Peyer's patch (tissue), 4 donors: ENCODE data around the gene ANKRD18A. TPM values are rescaled to one million over a fixed set of nuclear protein-coding genes. Genes with fewer than 3 reads are reported as not detected.

Experiments
- DNase-seq, 3 donors: peaks; one replicate each; pipeline ENCODE4 v3.0.0-alpha.2; 2017 to 2019
- H3K27ac ChIP-seq, 4 donors: fragments of 200-600 bp; sonication (generic); one replicate each; pipeline ENCODE4 v1.5.1; 2016 to 2019
- H3K27me3 ChIP-seq, 2 donors: fragments of 200-600 bp; sonication (generic); one replicate each; pipeline ENCODE4 v1.5.1; 2019
- H3K36me3 ChIP-seq, 3 donors: fragments of 200-600 bp; sonication (generic); one replicate each; pipeline ENCODE4 v1.5.1; 2016 to 2019
- H3K4me1 ChIP-seq, 4 donors: fragments of 200-600 bp; sonication (generic); one replicate each; pipeline ENCODE4 v1.5.1; 2016 to 2019
- H3K4me3 ChIP-seq, 4 donors: fragments of 200-600 bp; sonication (generic); 1 replicate in 3 of 4; 2 replicates in 1 of 4; pipeline ENCODE4 v1.5.1; 2016 to 2019; ENCODE audit warnings: mild to moderate bottlenecking in 1 of 4
- H3K9me3 ChIP-seq, 4 donors: fragments of 200-600 bp; sonication (generic); one replicate each; pipeline ENCODE4 v1.5.1; 2016 to 2019; ENCODE audit warnings: mild to moderate bottlenecking in 1 of 4
- CTCF ChIP-seq, 6 experiments: fragments of 450-650 bp in 4 of 6; fragments of 200-600 bp in 2 of 6; sonication (generic) in 1 of 6; IDR thresholded peaks; one replicate each; pipeline ENCODE4 v1.5.1; 2017 to 2019; ENCODE audit warnings: antibody characterized with exemption in 6 of 6, mild to moderate bottlenecking in 3 of 6, moderate library complexity in 1 of 6
- POLR2A ChIP-seq, 2 donors: fragments of 450-650 bp; IDR thresholded peaks; one replicate each; pipeline ENCODE4 v1.5.1; 2017; ENCODE audit warnings: antibody characterized with exemption in 2 of 2, mild to moderate bottlenecking in 2 of 2, moderate library complexity in 2 of 2
- total RNA-seq, 4 donors: library from RNA; depleted of rRNA; stranded (reverse); fragments of >200 nt; gene quantifications; one replicate each; pipeline ENCODE4 v1.1.0, GENCODE V29; 2016

Gene ANKRD18A
- total RNA-seq, 4 donors from 2014 or later, result 6.7 to 18.1 (median 11.9) TPM

- no peaks in the 10 kb centered on the region for H3K9me3 ChIP-seq
- DNase-seq, result no peak
- H3K4me3 ChIP-seq, result no peak overlapping the region
- no peak overlapping the region for H3K27ac ChIP-seq
- H3K36me3 ChIP-seq, result no peaks in the 10 kb centered on the region
- no peaks in the 10 kb centered on the region for H3K4me1 ChIP-seq
- TF ChIP-seq CTCF (IDR thresholded peaks at IDR 0.05), result no peak
- no peak for TF ChIP-seq POLR2A (IDR thresholded peaks at IDR 0.05)
- H3K27me3 ChIP-seq, result no peaks in the 10 kb centered on the region
These were observed 24.2 kb upstream of the ANKRD18A start for GRCh38 chr9:38644601-38645000.

GRCh38 chr9:38643815-38644173 lies 23.4 kb upstream of the ANKRD18A start:
- TF ChIP-seq POLR2A (IDR thresholded peaks at IDR 0.05) (no peak), CTCF (IDR thresholded peaks at IDR 0.05) (no peak)
- Histone ChIP-seq H3K27me3 (no peaks in the 10 kb centered on the region), H3K27ac (no peak overlapping the region), H3K36me3 (no peaks in the 10 kb centered on the region), H3K9me3 (no peaks in the 10 kb centered on the region), H3K4me1 (no peaks in the 10 kb centered on the region), H3K4me3 (no peak overlapping the region)
- no peak for DNase-seq

- TF ChIP-seq POLR2A (IDR thresholded peaks at IDR 0.05) (no peak), CTCF (IDR thresholded peaks at IDR 0.05) (no peak)
- Histone ChIP-seq H3K36me3 (no peaks in the 10 kb centered on the region), H3K27ac (no peak overlapping the region), H3K27me3 (no peaks in the 10 kb centered on the region), H3K4me1 (no peaks in the 10 kb centered on the region), H3K9me3 (no peaks in the 10 kb centered on the region), H3K4me3 (no peak overlapping the region)
- no peak for DNase-seq
These were observed 22.8 kb upstream of the ANKRD18A start for GRCh38 chr9:38642951-38643814.

GRCh38 chr9:38641985-38642864 lies 21.8 kb upstream of the ANKRD18A start:
- peak in 4 of 6 experiments; percentile 20 to 60 (median 54) for TF ChIP-seq CTCF (IDR thresholded peaks at IDR 0.05)
- TF ChIP-seq POLR2A (IDR thresholded peaks at IDR 0.05), result no peak
- no peaks in the 10 kb centered on the region for H3K9me3 ChIP-seq
- DNase-seq, result peak in 1 of 3 donors; percentile 63

GRCh38 chr9:38641142-38641541 lies 20.7 kb upstream of the ANKRD18A start:
- no peak for DNase-seq
- Histone ChIP-seq H3K4me1 (no peaks in the 10 kb centered on the region), H3K27me3 (no peaks in the 10 kb centered on the region), H3K36me3 (no peaks in the 10 kb centered on the region), H3K27ac (no peak overlapping the region), H3K4me3 (no peak overlapping the region), H3K9me3 (no peaks in the 10 kb centered on the region)
- no peak for TF ChIP-seq POLR2A (IDR thresholded peaks at IDR 0.05)
- TF ChIP-seq CTCF (IDR thresholded peaks at IDR 0.05), result no peak

More at GRCh38 chr9:38641985-38642864, 21.8 kb upstream of the ANKRD18A start:
- Histone ChIP-seq H3K27me3 (no peaks in the 10 kb centered on the region), H3K4me3 (no peak overlapping the region), H3K4me1 (no peaks in the 10 kb centered on the region), H3K27ac (no peak overlapping the region), H3K36me3 (no peaks in the 10 kb centered on the region)
